DMS53 treated with DMSO at 0.1 percent for 48 hours (cell line): ENCODE data around the gene DYSF.

Source experiments
- DNase-seq: peaks from one replicate; lab custom pipeline; 2025; ENCODE audit not compliant: unreplicated experiment; lab: John Stamatoyannopoulos, UW

The DYSF gene

GRCh38 chr2:71598526-71598925, 145.2 kb downstream of the DYSF start:
- DNase-seq: no peak

GRCh38 chr2:71599038-71599437, 145.7 kb downstream of the DYSF start:
- DNase-seq: no peak

DNA sequence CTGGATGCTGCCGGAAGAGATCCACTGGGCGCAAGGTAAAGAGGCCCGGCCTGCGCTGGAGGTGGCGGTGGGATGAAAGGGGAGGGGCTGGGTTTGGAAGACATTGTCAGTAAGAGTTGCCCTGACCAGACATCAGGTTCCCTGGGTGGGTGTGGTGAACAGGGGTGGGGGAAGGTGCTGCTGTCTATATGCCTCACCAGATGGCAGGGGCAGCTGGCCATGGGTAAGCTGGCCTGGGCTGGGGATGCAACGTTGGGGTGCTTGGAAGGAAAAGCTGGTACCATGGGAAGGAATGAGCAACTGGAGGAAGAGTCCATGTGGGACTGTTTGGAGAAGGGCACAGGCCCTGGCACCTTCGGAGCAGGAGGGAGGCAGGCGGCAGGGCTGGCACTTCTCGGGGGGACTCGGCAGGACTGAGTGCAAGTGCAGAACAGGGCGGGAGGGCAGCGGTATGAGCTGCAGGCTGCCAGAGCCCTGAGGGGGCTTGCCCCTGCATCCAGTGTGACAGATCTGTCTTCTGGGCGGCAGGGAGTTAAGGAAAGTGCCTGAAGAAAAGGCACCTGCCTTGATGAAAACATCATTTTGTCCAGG, 146.4 kb downstream of the DYSF start:
- DNase-seq: no peak

- no peak for DNase-seq
Measured at GRCh38 chr2:71600555-71600954, 147.2 kb downstream of the DYSF start.

GRCh38 chr2:71601136-71602114, 148.1 kb downstream of the DYSF start:
- no peak for DNase-seq

DNA sequence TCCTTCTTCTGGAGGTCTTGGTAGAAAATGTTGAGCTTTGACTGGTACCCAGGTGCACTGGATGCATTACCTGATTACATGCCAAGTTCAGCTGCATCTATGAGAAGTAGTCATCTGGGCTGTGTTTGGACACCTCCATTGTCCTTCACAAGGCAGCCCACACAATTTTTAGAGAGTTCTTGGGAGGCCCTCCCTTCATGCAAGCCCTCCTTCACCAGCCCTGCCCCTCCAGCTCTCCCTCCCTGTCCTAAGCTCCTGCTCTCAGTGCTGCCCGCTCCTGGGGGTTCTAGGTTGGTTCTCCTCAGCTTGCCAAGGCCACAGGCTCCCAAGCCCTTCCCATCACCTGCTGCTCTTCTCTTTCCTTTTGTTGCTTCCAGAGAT, 148.7 kb downstream of the DYSF start:
- DNase-seq: no peak

DNA sequence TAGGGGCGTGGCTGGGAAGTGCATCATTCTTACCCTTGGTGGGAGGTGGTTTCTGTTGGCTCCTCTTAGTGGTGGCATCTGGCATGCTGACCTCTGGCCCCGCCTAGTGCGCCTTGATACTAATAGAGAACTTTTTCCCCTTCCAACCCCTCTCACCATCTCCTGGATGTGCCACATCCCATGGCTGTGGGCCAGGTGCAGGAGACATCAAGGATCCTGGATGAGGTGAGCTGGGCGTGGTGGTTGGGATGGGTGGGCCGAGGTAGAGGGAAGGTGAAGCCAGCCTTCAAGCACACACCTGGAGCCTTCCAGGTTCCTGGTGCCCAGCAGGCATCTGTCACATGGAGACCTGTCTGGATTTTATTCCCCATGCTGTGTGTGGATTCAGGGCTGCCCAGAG, 149.2 kb downstream of the DYSF start:
- DNase-seq: no peak

DNA sequence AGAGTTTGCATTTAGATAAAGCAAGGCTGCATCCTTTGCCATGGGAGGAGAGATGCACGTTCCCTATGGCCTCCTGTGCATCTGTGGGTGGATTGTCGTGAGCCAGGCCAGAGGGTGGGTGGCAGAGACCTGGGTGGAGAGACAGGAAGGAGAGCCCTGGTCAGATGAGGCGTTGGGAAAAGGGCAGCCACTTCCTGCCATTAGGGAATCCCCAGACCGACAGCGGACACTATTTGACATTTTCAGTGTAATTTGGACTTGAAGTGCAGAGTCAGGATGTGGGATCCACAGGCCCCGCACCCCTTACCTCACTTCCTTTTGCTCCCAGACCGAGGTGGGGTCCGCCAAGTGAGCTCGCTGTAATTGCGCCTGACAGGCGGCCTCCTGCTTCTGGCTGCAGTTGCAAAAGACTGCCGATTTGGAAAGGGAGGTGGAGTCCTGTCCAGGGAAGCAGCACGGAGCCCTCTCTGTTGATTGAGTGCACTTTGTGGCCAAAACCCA, 150.0 kb downstream of the DYSF start:
- DNase-seq: no peak

DNA sequence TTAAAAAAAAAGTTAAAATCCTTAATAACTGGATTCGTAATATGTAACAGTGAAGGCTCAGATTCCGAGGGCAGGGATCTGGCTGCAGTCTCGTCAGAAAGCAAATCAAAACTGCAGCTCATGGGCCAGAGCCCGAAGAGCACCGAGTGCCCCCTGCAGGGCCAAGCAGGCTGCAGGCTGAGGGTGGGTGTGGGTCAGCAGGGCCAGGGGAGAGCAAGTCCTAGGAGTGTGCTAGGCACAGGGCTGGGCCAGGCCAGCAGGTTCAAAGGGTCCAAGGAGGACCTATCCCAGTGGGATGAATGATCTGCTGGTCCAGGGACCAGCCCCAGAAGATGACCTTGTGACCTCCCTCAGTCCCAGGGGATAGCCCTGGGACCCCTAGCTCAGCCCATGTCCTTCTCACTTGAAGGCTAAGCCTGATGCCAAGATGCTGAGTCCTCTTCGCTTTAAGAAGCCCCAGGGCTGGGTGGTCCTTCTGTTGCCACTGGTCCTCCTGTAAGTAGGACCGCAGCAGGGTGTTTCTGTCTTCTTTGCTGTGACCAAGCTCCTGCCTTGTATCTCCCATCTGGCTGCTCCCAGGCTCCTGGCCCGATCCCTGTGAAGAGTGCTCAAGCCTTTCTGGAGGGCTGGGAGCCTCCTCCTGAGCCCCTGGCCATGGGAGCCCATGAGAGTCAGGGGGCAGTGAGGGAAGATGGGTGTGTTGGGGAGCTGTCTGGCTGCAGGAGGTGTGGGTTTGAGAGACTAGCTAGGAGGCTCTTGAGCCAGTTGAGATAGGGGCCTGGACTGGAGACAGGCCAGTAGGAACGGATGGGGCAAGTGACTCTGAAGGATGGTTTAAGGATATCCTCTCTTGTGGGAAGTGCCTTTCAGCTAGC, 150.7 kb downstream of the DYSF start:
- no peak for DNase-seq

GRCh38 chr2:71604726-71605120, 151.4 kb downstream of the DYSF start:
- DNase-seq: no peak

DNA sequence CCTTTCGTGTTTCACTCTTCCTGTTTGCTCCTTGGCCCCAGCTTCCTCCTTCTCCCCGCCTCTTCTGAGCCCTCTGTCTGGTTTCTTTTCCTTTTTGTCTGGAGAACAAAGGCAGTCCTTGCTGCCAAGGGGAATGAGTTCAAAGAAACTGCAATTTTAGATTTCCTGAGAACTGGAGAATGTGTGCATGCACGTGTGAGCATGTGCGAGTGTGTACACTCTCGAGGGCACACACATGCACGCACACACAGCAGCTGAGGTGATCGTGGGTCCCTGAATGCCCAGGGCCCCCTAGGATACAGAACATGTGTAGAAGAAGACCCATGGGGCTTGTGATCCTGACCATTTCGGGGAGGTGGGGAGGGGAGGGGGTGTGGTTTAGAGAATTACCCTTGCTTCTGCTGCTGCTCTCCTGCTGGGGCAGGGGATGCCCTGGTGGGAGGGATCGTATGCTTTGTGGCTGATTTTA, 151.8 kb downstream of the DYSF start:
- no peak for DNase-seq

DNA sequence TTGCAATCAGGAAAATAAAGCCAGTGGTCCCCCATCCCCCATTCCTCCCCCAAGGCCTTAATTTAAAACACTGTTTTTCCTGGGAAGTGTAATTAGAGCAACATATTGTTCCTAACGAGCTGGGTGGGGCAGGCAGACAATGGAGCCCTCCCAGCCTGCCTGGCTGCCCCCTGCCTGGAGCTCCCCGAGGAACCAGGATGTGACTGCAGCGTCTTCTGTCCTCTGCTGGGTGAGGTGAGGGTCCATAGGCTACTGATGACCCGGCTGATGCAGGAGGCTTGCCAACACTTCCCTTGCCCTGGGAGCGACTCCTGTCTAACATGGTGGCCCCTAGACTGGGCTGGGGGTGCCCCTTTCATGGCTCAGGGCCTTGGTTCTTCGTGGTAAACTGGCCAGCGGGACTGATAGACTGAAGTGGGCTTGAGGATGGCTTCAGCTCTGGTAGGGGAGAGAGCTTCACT, 152.4 kb downstream of the DYSF start:
- no peak for DNase-seq

DNA sequence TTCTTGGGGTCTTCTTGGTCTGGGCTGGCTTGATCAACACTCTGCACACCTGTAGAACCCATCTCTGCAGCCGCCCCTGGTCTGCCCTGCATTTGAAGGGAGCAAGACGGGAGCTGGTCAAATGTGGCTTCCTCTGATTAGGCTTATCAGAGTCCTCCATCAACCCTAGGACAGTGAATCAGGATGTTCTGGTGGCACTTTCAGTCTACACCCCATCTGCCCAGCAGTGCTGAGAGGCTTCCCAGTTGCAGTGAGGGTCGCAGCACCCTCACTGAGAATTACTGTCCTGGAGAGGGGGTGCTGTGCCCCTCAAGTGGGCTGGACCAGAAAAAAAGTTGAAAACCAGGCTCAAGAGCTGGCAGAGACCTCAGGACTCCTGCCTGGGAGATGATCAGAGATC, 152.9 kb downstream of the DYSF start:
- no peak for DNase-seq

- no peak for DNase-seq
Measured at GRCh38 chr2:71607151-71607889, 154.0 kb downstream of the DYSF start.

- DNase-seq: no peak
Measured at GRCh38 chr2:71608034-71608433, 154.7 kb downstream of the DYSF start.

DNA sequence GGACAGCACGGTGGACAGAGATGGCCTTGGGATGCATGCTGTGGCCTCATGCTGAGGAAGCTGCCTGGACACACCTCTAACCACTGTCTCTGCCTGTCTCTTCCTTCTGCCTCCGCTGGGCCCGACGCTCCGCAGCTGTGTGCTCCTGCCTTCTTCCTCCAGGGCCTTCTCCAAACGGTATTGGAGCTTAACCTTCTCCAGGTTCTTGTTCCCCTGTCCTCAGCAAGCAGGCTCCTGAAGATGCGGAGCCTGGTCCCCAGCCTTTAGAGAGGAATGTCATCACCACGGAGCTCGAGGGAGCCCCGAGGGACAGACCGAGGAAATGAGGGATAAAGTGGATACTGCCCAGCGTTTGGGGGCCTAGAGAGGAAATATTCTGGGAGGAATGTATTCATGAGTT, 155.1 kb downstream of the DYSF start:
- DNase-seq: no peak

- no peak for DNase-seq
Measured at GRCh38 chr2:71609029-71609428, 155.7 kb downstream of the DYSF start.

DNA sequence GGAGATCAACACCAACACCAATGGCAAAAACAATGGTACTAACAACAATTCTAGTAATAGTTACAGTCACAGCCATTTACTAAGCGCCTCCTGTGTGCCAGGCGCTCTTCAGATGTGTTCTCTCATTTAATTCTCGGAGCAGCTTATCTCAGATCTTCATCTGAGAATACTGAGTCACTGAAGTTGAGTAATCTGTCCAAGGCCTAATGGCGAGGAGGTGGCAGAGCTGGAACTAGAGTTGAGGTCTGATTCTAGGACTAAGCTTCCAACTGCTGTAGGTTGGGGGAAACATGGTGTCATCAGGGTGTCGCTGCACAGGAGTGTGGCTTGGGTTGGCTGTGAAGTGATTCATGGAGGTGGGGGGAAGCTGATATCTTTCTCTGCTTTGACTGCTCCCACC, 156.1 kb downstream of the DYSF start:
- no peak for DNase-seq

- peak; percentile 51 for DNase-seq
Measured at GRCh38 chr2:71609958-71610357, 156.6 kb downstream of the DYSF start.

- no peak for DNase-seq
Measured at GRCh38 chr2:71610671-71611070, 157.3 kb downstream of the DYSF start.
